Esophagus squamous epithelium (tissue), 4 donors: Measurements from ENCODE around the gene CD302.
"Not testable (repeated sequence)": the region's sequence is repeated elsewhere in the genome, so short reads cannot be mapped to it uniquely, and the experiment has no call there.

Experiments
- POLR2A ChIP-seq, 4 donors: fragments of 450-650 bp; IDR thresholded peaks; one replicate each; pipeline ENCODE4 v1.6.1; 2017; ENCODE audit warnings: antibody characterized with exemption in 4 of 4, mild to moderate bottlenecking in 4 of 4, moderate library complexity in 3 of 4
- TF ChIP-seq, protein P1 (sequence below), 6 experiments: fragments of 450-650 bp in 4 of 6; fragments of 200-600 bp in 2 of 6; sonication (generic) in 2 of 6; IDR thresholded peaks; one replicate each; pipeline ENCODE4 v1.5.1; 2016 to 2019; ENCODE audit warnings: antibody characterized with exemption in 6 of 6, mild to moderate bottlenecking in 4 of 6, moderate library complexity in 4 of 6

- TF ChIP-seq POLR2A (IDR thresholded peaks at IDR 0.05), result not testable (repeated sequence)
- TF ChIP-seq, protein P1, sequence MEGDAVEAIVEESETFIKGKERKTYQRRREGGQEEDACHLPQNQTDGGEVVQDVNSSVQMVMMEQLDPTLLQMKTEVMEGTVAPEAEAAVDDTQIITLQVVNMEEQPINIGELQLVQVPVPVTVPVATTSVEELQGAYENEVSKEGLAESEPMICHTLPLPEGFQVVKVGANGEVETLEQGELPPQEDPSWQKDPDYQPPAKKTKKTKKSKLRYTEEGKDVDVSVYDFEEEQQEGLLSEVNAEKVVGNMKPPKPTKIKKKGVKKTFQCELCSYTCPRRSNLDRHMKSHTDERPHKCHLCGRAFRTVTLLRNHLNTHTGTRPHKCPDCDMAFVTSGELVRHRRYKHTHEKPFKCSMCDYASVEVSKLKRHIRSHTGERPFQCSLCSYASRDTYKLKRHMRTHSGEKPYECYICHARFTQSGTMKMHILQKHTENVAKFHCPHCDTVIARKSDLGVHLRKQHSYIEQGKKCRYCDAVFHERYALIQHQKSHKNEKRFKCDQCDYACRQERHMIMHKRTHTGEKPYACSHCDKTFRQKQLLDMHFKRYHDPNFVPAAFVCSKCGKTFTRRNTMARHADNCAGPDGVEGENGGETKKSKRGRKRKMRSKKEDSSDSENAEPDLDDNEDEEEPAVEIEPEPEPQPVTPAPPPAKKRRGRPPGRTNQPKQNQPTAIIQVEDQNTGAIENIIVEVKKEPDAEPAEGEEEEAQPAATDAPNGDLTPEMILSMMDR (IDR thresholded peaks at IDR 0.05), result not testable (repeated sequence)
These were observed 52.8 kb downstream of the CD302 start for GRCh38 chr2:159745237-159745636.
